ENCODE results near the gene TRIM65. TPM values are rescaled to one million over a fixed set of nuclear protein-coding genes. Genes with fewer than 3 reads are reported as not detected.

Gene TRIM65
- total and polyA plus RNA-seq, 2 of the 13 experiments (the other 11 are each of a cell fraction or from before 2014, with no cell fraction given), result 10.3 to 22.4 TPM

DNA sequence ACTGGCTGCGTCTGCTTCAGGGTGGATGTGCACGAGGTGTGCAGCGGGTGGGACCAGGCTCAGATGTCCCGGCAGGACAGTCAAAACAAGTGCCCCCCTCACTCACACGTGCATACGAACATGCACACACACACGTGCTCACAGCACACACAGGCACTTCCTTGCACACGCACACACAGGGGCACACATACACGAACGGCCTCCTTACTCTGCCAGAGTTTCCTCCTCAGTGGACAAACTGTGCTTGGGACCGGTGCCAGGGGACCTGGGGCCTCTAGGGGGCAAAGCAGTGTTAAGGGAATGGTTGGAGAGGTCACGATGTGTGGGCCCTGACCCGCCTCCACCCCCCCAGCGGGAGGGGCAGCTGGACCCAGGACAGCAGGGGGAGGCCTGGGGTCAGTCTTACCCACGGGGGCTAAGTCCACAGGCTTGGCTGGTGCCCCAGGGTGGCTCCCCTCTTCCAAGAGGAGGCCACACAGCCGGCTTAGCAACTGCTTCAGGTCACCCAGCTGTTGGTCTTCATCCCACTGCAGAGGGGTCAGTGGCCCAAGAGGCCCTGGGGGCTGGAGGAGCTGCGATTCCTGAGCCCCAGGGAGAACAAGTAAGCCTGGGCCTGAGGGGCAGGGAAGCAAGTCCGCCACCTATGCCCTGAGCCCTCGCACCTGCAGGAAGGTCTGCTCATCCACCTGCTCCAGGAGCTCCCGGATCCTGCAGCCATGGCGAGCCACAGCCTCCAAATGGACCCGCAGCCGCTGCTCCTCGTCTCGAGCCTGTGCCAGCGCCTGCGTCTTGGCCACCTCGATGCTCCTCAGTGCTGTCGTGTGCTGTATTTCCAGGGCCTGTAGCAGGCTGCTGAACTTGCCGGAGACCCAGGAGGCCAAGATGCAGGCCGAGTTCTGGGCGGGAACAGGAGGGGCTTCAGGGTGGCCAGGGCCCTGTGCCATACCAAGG is 4.9 kb downstream of the TRIM65 start (continued):
- TF ChIP-seq, protein P1, sequence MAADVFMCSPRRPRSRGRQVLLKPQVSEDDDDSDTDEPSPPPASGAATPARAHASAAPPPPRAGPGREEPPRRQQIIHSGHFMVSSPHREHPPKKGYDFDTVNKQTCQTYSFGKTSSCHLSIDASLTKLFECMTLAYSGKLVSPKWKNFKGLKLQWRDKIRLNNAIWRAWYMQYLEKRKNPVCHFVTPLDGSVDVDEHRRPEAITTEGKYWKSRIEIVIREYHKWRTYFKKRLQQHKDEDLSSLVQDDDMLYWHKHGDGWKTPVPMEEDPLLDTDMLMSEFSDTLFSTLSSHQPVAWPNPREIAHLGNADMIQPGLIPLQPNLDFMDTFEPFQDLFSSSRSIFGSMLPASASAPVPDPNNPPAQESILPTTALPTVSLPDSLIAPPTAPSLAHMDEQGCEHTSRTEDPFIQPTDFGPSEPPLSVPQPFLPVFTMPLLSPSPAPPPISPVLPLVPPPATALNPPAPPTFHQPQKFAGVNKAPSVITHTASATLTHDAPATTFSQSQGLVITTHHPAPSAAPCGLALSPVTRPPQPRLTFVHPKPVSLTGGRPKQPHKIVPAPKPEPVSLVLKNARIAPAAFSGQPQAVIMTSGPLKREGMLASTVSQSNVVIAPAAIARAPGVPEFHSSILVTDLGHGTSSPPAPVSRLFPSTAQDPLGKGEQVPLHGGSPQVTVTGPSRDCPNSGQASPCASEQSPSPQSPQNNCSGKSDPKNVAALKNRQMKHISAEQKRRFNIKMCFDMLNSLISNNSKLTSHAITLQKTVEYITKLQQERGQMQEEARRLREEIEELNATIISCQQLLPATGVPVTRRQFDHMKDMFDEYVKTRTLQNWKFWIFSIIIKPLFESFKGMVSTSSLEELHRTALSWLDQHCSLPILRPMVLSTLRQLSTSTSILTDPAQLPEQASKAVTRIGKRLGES (CRISPR knock-in tag; IDR thresholded peaks at IDR 0.05; ENCODE audit: borderline replicate concordance), result no peak; the same call in 1 of the 2 replicates
- TF ChIP-seq ZBTB14 (CRISPR knock-in tag; IDR thresholded peaks at IDR 0.05) (no peak; the same call in 1 of the 2 replicates), ZBTB40 (IDR thresholded peaks at IDR 0.05) (no peak), ZBTB40 (CRISPR knock-in tag; IDR thresholded peaks at IDR 0.05) (no peak; the same call in 1 of the 2 replicates), ZNF451 (CRISPR knock-in tag; IDR thresholded peaks at IDR 0.05) (peak; percentile 81; the same call in 1 of the 2 replicates), TRIM24 (CRISPR knock-in tag; IDR thresholded peaks at IDR 0.05) (no peak), SAFB2 (CRISPR knock-in tag; IDR thresholded peaks at IDR 0.05; ENCODE audit: borderline replicate concordance, low read depth) (peak; percentile 96), TP53 (CRISPR knock-in tag; conservative IDR thresholded peaks at IDR 0.05) (peak; percentile 31; the same call in 1 of the 2 replicates), HNF4A (CRISPR knock-in tag; IDR thresholded peaks at IDR 0.05) (peak; percentile 94), ZMYM2 (CRISPR knock-in tag; IDR thresholded peaks at IDR 0.05) (no peak; the same call in none of the 2 replicates), NFYC (CRISPR knock-in tag; IDR thresholded peaks at IDR 0.05) (no peak), ZFAT (CRISPR knock-in tag; conservative IDR thresholded peaks at IDR 0.05) (no peak)
- TF ChIP-seq, protein P2, sequence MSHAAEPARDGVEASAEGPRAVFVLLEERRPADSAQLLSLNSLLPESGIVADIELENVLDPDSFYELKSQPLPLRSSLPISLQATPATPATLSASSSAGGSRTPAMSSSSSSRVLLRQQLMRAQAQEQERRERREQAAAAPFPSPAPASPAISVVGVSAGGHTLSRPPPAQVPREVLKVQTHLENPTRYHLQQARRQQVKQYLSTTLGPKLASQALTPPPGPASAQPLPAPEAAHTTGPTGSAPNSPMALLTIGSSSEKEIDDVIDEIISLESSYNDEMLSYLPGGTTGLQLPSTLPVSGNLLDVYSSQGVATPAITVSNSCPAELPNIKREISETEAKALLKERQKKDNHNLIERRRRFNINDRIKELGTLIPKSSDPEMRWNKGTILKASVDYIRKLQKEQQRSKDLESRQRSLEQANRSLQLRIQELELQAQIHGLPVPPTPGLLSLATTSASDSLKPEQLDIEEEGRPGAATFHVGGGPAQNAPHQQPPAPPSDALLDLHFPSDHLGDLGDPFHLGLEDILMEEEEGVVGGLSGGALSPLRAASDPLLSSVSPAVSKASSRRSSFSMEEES (CRISPR knock-in tag; IDR thresholded peaks at IDR 0.05), result peak; percentile 56; the same call in 1 of the 2 replicates

Measured in HepG2 (cell line).